Osteoblast (primary cell): Measurements from ENCODE around the gene MIGA1. TPM values are rescaled to one million over a fixed set of nuclear protein-coding genes. Genes with fewer than 3 reads are reported as not detected.

Experiments used
- DNase-seq: peaks from one replicate; pipeline ENCODE4 v3.0.0; 2011; ENCODE audit warnings: low spot score, mixed read lengths; ENCODE audit not compliant: insufficient read length; ENCODE audit errors: missing footprints
- H2AFZ ChIP-seq: 2 replicates; pipeline ENCODE4 v1.6.0; 2011; ENCODE audit warnings: mild to moderate bottlenecking, low read length
- H3K27ac ChIP-seq: 2 replicates; pipeline ENCODE4 v1.5.1; 2011; ENCODE audit warnings: mild to moderate bottlenecking, low read depth, low read length, moderate library complexity
- H3K27me3 ChIP-seq: 2 replicates; pipeline ENCODE4 v1.6.0; 2012; ENCODE audit warnings: mild to moderate bottlenecking, control low read depth, inconsistent platforms, low read length, moderate library complexity; ENCODE audit not compliant: insufficient read depth
- H3K36me3 ChIP-seq: 2 replicates; pipeline ENCODE4 v1.5.1; 2011; ENCODE audit warnings: mild to moderate bottlenecking, low read length, control low read depth, moderate library complexity; ENCODE audit not compliant: insufficient read depth
- H3K4me1 ChIP-seq: 2 replicates; pipeline ENCODE4 v1.5.1; 2011; ENCODE audit warnings: mild to moderate bottlenecking, low read length, control low read depth, moderate library complexity; ENCODE audit not compliant: insufficient read depth
- H3K4me2 ChIP-seq: 2 replicates; pipeline ENCODE4 v1.6.0; 2011; ENCODE audit warnings: mild to moderate bottlenecking, low read length; ENCODE audit not compliant: insufficient read depth
- H3K4me3 ChIP-seq: fragments of 200-600 bp; sonication (generic); 3 replicates; pipeline ENCODE4 v1.5.1; 2012; ENCODE audit warnings: mild to moderate bottlenecking, low read length, inconsistent platforms; ENCODE audit not compliant: insufficient read depth
- H3K79me2 ChIP-seq: 2 replicates; pipeline ENCODE4 v1.6.0; 2012; ENCODE audit warnings: mild to moderate bottlenecking, low read length, control low read depth, inconsistent platforms; ENCODE audit not compliant: insufficient read depth
- H3K9me3 ChIP-seq: 2 replicates; pipeline ENCODE4 v1.5.1; 2011; ENCODE audit warnings: low read depth, low read length, control low read depth
- H4K20me1 ChIP-seq: 2 replicates; pipeline ENCODE4 v1.6.0; 2012; ENCODE audit warnings: mild to moderate bottlenecking, low read length, control low read depth; ENCODE audit not compliant: insufficient read depth
- total RNA-seq: library from RNA; depleted of rRNA; stranded (reverse); fragments of >200 nt; gene quantifications from 2 replicates; pipeline ENCODE4 v1.2.3, GENCODE V29; 2012
- TF ChIP-seq, protein P1 (sequence below): IDR thresholded peaks from 2 replicates; pipeline ENCODE4 v1.5.1; 2011; ENCODE audit warnings: mild to moderate bottlenecking, low read depth, low read length, moderate library complexity; ENCODE audit errors: extremely low read depth

The MIGA1 gene
- total RNA-seq, 1 donor: 13.8 TPM

DNA sequence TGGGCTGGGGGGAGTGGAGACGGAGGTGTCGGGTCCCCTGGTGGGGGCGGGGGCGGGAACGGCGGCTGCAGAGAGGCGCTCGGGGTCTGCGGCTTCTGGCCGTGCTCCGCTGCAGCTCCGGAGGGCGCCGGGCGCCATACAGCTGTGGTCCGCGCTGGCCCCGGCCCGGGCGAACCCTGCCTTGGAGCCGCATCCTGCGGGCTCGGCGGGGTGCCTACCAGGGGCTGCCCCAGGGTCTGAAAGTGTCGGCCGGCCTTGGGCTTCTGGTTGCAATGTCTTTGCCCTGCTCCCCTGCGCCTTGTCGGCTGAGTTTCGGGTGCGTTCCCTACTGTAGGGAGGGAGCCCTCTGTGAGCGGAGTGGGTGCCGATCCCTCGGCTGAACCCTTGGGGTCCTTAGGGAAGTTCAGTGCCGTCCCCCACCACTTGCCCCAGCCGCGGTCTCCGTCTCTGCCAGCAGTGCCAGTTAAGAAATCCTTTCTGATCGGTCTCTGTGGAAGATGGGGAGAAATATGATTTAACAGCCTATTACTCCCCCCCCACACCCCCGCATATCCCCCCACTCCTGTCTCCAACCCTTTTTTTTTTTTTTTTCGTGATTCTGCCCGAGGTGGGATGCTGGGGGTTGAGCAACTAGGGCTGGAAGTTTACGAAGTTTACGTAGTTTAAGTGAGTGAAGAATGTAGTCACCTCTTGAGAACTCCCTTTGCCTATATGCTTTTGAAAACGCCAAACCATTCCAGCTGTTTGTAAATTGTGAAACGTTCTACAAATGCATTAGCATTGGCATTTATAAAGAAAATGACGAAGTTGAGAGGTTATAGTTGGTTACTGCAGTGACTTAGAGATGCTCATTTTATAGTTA lies 109.6 kb downstream of the MIGA1 start:
- Histone ChIP-seq H3K4me1 (peaks cover 21% of the 10 kb centered on the region), H3K9me3 (no peaks in the 10 kb centered on the region), H4K20me1 (peaks cover 12% of the 10 kb centered on the region), H3K27me3 (no peaks in the 10 kb centered on the region), H3K36me3 (peaks cover 23% of the 10 kb centered on the region), H2AFZ (peak overlapping the region; percentile 70), H3K4me2 (peak overlapping the region; percentile 96), H3K27ac (peak overlapping the region; percentile 99), H3K79me2 (peaks cover 72% of the 10 kb centered on the region), H3K4me3 (peak overlapping the region; percentile 98)
- DNase-seq: peak; percentile 72
- TF ChIP-seq, protein P1, sequence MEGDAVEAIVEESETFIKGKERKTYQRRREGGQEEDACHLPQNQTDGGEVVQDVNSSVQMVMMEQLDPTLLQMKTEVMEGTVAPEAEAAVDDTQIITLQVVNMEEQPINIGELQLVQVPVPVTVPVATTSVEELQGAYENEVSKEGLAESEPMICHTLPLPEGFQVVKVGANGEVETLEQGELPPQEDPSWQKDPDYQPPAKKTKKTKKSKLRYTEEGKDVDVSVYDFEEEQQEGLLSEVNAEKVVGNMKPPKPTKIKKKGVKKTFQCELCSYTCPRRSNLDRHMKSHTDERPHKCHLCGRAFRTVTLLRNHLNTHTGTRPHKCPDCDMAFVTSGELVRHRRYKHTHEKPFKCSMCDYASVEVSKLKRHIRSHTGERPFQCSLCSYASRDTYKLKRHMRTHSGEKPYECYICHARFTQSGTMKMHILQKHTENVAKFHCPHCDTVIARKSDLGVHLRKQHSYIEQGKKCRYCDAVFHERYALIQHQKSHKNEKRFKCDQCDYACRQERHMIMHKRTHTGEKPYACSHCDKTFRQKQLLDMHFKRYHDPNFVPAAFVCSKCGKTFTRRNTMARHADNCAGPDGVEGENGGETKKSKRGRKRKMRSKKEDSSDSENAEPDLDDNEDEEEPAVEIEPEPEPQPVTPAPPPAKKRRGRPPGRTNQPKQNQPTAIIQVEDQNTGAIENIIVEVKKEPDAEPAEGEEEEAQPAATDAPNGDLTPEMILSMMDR: no peak

DNA sequence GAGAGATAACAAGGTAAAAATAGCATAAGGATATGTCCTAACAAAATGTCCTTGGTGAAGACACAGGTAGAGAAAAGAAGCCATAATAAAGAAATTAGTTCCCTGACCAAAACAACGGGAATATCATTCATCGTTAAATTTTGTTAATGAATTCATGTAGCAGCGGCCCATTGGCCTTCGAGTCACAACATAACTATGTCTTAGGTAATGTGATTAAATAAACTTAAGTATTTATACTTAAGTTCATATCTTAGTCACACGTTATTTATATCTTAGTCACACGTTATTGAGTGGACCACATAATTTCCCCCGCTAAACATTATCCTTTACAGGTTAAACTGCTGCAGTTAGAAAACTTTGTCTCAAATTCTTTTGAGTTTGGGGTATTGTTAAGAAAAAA lies 110.2 kb downstream of the MIGA1 start:
- Histone ChIP-seq H3K4me1 (peaks cover 21% of the 10 kb centered on the region), H3K27ac (peak overlapping the region; percentile 99), H3K9me3 (no peaks in the 10 kb centered on the region), H3K79me2 (peaks cover 79% of the 10 kb centered on the region), H3K36me3 (peaks cover 28% of the 10 kb centered on the region), H4K20me1 (peaks cover 12% of the 10 kb centered on the region), H3K27me3 (no peaks in the 10 kb centered on the region), H2AFZ (peak overlapping the region; percentile 68), H3K4me3 (peak overlapping the region; percentile 98), H3K4me2 (peak overlapping the region; percentile 96)
- TF ChIP-seq, protein P1: no peak
- peak; percentile 82 for DNase-seq

DNA sequence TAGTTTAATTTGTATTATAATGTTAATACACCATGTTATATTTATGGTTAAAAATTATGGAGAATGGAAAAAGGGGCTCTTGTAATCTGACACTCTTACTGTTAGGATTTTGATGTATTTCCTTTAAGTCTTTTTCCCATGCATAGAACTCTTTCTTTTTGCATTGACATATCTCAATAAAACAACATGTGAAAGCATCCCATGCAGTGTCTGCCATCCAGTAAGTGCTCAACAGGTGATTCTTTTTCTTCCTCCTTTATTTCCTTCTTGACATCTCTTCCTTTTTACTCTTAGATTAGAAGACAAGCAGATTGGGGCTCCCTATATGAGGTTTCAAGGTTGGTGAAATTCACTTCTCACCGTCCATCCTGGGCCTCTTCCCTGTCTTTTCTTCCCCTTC lies 111.8 kb downstream of the MIGA1 start:
- Histone ChIP-seq H3K27ac (peak overlapping the region; percentile 99), H3K4me3 (peak overlapping the region; percentile 33), H3K4me1 (peaks cover 21% of the 10 kb centered on the region), H3K27me3 (no peaks in the 10 kb centered on the region), H4K20me1 (peaks cover 12% of the 10 kb centered on the region), H3K79me2 (peaks cover 91% of the 10 kb centered on the region), H3K36me3 (peaks cover 28% of the 10 kb centered on the region), H2AFZ (no peak overlapping the region), H3K9me3 (no peaks in the 10 kb centered on the region), H3K4me2 (peak overlapping the region; percentile 96)
- TF ChIP-seq, protein P1: no peak
- DNase-seq: no peak

DNA sequence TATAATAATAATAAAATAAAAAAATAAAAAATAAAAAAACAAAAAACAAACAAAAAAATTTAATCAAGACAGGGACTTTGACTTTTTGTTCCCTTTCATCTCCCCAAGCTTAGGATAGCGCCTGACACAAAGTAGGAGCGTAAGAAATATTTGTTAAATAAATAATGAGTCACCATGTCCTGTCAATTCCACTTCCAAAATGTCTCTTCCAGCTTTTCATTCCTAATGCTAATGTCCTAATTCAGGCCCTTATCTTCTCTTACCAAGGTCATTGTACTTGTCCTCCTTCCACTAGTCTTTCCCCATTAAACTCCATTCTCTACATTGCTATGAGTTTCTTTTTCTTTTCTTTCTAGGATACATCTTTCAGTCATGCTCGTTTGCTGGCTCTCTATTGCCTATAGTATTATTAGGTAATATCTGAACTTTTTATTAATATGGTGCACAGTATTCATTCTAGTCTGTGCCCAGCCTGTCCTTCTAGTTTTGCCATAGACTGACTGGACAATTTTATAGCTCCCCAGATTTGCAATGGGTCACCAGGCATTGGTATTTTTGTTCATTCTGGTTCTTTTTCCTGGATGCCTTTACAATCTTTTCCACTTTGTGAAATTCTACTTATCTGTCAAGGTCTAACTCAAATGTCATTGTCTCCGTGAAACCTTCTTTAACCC lies 120.3 kb downstream of the MIGA1 start:
- Histone ChIP-seq H2AFZ (no peak overlapping the region), H4K20me1 (peaks cover 23% of the 10 kb centered on the region), H3K9me3 (no peaks in the 10 kb centered on the region), H3K79me2 (peaks cover 64% of the 10 kb centered on the region), H3K27ac (no peak overlapping the region), H3K4me3 (no peak overlapping the region), H3K36me3 (no peaks in the 10 kb centered on the region), H3K4me1 (peaks cover 6% of the 10 kb centered on the region), H3K27me3 (no peaks in the 10 kb centered on the region), H3K4me2 (no peak overlapping the region)
- TF ChIP-seq, protein P1: no peak
- DNase-seq: peak; percentile 78
